ENCODE results near the gene BPIFB3. TPM values are rescaled to one million over a fixed set of nuclear protein-coding genes. Genes with fewer than 3 reads are reported as not detected.

BPIFB3 gene
- total and polyA plus RNA-seq, 2 of the 13 experiments (the other 11 are each of a cell fraction or from before 2014, with no cell fraction given): 0.09 TPM; not detected in 1

GRCh38 chr20:33022289-33022688, 31.4 kb upstream of the BPIFB3 start (continued):
- TF ChIP-seq PAXIP1 (CRISPR knock-in tag; conservative IDR thresholded peaks at IDR 0.05) (no peak), ZFP82 (CRISPR knock-in tag; IDR thresholded peaks at IDR 0.05; ENCODE audit: borderline replicate concordance) (no peak), PAF1 (CRISPR knock-in tag; IDR thresholded peaks at IDR 0.05) (peak; percentile 59; the same call in 1 of the 2 replicates), PPARG (CRISPR knock-in tag; conservative IDR thresholded peaks at IDR 0.05) (peak; percentile 86), NR2F6 (IDR thresholded peaks at IDR 0.05) (0 out of 2 replicates have a peak, but pooled peaks have one; percentile 18), NR2F6 (CRISPR knock-in tag; IDR thresholded peaks at IDR 0.05) (no peak), NONO (IDR thresholded peaks at IDR 0.05) (no peak), NONO (CRISPR knock-in tag; conservative IDR thresholded peaks at IDR 0.05) (no peak), POLR2AphosphoS2 (IDR thresholded peaks at IDR 0.05; ENCODE audit: low read depth, low read length) (no peak), ATF7-NPFF (CRISPR knock-in tag; IDR thresholded peaks at IDR 0.05; ENCODE audit: low read depth) (peak; percentile 35; the same call in 1 of the 2 replicates), RBFOX2 (IDR thresholded peaks at IDR 0.05; ENCODE audit: low read depth, low read length) (peak; percentile 11; the same call in 1 of the 2 replicates), PLRG1 (conservative IDR thresholded peaks at IDR 0.05) (no peak), TCF7L2 (IDR thresholded peaks at IDR 0.05; ENCODE audit: low read depth, low read length) (no peak), RXRB (CRISPR knock-in tag; IDR thresholded peaks at IDR 0.05; ENCODE audit: borderline replicate concordance) (no peak), GATAD1 (CRISPR knock-in tag; IDR thresholded peaks at IDR 0.05) (no peak)
- TF ChIP-seq, protein P1, sequence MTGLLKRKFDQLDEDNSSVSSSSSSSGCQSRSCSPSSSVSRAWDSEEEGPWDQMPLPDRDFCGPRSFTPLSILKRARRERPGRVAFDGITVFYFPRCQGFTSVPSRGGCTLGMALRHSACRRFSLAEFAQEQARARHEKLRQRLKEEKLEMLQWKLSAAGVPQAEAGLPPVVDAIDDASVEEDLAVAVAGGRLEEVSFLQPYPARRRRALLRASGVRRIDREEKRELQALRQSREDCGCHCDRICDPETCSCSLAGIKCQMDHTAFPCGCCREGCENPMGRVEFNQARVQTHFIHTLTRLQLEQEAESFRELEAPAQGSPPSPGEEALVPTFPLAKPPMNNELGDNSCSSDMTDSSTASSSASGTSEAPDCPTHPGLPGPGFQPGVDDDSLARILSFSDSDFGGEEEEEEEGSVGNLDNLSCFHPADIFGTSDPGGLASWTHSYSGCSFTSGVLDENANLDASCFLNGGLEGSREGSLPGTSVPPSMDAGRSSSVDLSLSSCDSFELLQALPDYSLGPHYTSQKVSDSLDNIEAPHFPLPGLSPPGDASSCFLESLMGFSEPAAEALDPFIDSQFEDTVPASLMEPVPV (CRISPR knock-in tag; IDR thresholded peaks at IDR 0.05): no peak
- TF ChIP-seq, protein P2, sequence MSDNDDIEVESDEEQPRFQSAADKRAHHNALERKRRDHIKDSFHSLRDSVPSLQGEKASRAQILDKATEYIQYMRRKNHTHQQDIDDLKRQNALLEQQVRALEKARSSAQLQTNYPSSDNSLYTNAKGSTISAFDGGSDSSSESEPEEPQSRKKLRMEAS (IDR thresholded peaks at IDR 0.05): no peak
